22Rv1 (cell line): ENCODE data around the gene PDLIM5.

Experiments
- H3K27ac ChIP-seq: fragments of 450-650 bp; 2 replicates; pipeline ENCODE4 v1.5.1; 2017
- ZFX ChIP-seq: fragments of 450-650 bp; IDR thresholded peaks from 2 replicates; pipeline ENCODE4 v1.6.1; 2017; ENCODE audit warnings: antibody characterized with exemption, borderline replicate concordance
- TF ChIP-seq, protein P1 (sequence below): fragments of 450-650 bp; IDR thresholded peaks from 2 replicates; pipeline ENCODE4 v1.5.1; 2017; ENCODE audit warnings: mild to moderate bottlenecking

Gene PDLIM5

DNA sequence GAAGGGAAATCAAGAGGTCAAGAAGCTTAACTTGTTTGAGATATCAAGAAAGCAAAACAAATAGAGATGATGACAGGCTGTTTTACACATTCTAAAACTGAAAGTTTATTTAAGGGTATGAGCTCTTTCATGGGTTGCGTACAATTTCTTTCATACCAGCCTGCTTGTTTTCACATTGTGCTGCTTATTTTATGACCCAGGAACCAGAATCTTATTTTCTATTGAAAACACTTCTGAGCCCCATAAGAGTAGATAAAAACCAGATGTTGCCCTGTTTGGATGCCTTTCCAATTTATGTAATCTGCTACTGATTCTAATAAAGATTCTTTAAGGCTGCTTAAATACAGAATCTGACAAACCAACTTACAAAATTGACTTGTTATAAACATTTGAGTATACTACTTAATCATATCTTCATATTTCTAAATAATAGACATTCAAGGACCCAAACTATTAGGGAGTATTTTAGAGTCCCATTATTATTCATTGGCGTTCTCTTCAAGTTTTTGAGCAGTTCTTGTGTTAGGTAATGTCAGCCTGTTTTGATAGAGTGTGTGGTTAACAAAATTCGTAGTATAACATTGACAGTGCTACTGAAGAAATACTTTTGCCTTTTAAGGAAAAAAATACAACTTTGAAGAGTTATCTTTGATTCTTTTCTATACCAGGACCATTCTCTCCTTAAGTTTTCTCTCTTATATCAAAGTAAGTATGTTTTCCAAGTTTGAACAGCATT is 74.4 kb downstream of the PDLIM5 start:
- H3K27ac ChIP-seq = no peak overlapping the region
- TF ChIP-seq, protein P1, sequence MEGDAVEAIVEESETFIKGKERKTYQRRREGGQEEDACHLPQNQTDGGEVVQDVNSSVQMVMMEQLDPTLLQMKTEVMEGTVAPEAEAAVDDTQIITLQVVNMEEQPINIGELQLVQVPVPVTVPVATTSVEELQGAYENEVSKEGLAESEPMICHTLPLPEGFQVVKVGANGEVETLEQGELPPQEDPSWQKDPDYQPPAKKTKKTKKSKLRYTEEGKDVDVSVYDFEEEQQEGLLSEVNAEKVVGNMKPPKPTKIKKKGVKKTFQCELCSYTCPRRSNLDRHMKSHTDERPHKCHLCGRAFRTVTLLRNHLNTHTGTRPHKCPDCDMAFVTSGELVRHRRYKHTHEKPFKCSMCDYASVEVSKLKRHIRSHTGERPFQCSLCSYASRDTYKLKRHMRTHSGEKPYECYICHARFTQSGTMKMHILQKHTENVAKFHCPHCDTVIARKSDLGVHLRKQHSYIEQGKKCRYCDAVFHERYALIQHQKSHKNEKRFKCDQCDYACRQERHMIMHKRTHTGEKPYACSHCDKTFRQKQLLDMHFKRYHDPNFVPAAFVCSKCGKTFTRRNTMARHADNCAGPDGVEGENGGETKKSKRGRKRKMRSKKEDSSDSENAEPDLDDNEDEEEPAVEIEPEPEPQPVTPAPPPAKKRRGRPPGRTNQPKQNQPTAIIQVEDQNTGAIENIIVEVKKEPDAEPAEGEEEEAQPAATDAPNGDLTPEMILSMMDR = no peak
- TF ChIP-seq ZFX = no peak

DNA sequence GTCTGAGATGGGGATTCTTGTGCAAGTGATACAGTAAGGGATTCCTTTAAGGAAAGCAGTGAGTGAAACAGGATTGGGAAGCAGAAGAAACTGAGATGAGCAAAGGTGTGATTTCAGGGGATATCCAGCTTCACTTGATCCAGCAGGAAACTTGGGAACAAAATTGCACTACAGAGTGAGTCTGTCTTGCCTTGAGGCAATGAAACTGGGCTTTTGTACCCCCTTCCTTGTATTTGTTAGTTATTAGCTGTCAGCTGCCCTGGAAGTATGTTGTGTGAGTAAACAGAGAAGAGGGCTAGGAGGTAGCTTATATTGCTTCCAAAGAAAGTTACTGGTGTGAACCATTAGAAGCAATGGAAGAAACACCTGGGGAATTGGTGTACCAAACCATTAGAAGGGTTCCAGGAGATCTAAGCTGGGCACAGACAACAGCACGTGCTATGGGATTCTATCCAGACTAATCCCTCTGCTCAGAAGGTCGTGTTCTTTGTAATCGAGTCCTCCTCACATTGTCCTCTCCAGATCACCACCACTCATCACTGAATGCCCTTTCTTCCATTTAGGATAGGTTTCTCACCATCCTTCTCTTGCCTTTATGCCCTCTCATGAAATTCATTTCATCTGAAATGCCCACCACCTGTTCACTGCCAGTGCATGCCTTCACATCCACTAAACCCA is 76.0 kb downstream of the PDLIM5 start:
- H3K27ac ChIP-seq = no peak overlapping the region

DNA sequence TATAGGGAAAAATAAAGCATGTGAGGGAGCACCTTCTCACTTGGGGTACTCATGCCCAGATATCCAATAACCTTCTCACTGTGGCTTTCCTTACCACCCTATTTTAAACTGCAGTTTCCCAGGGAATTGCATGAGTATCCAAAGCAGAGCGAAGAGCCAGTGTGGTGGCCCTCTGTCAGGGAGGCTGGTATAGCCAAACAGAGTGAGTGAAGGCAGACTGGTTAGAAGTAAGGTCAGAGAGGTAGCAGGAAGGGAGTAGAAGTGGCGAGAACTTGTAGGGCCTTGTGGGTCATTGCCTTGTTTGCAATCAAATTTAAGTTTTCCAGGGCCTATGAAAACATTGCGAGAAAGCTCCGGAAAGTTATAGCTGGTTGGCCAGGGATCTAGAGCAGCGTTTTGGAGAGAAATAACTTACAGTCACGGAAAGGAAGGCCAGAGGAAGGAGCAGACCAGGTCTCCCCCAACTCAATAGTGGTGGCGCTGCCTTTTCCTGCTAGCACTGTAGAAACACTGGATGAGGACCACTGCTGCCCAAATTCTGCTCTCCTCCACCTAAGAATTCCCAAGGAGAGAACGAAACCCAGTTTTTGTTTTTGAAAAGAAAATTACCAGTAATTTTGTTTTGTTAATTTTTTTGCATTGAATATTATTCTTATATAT is 77.2 kb downstream of the PDLIM5 start:
- TF ChIP-seq, protein P1 = no peak
- TF ChIP-seq ZFX = no peak
- H3K27ac ChIP-seq = no peak overlapping the region

More for the DNA sequence above, 76.0 kb downstream of the PDLIM5 start:
- no peak for TF ChIP-seq ZFX
- TF ChIP-seq, protein P1 = no peak

DNA sequence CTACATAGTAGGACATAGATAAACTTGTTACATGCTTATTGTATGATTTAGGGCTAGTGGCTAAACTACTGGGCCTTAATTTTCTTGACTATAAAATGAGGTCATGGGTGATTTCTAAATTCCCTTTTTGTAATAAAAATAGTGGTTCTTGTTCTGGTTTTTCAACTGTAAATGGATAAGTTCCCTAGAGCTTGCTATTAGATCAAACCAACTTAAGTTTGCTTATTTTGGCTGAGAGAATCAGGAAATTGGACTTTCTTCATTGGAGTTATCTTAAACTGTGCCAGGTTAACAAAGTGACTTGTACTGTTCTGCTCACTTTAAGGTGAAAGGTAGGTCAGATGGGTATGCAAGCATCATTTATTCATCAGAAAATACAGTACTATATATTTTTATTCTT is 78.3 kb downstream of the PDLIM5 start:
- no peak overlapping the region for H3K27ac ChIP-seq
- TF ChIP-seq, protein P1 = no peak
- TF ChIP-seq ZFX = no peak

DNA sequence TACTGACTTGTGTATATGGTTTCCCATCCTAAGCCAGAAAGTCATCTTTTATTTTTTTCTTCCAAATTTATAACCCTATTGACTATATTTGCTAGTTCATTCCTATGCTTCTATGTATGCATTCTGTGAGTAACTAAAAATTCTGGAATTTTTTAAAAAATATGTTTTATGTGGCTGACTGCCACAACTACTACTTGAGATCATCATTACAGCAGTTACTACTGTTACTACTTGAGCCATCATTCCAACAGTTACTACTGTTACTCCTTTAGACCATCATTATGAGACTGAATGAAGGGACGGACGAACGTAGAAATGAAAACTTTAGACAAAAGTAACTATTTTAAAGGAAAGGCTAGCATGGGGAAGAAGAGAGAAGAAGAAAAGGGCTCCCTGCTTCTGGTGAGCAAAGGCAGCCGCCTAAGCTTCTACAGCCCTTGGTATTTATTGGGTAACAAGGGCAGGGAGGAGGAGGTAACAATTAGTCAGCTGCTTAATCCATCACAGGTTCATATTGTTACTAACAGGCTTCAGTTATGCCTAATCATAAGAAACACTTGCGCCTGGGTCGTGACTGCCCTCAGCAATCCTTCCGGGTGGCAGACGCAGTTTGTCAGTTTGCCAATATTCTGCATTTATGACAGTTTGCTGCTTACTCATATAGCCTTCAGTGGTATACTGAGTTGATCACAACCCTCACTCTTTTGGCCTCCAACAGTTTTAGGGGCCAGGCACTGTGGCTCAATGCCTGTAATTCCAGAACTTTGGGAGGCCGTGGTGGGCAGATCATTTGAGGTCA is 80.4 kb downstream of the PDLIM5 start:
- no peak overlapping the region for H3K27ac ChIP-seq
- no peak for TF ChIP-seq ZFX
- TF ChIP-seq, protein P1 = no peak

DNA sequence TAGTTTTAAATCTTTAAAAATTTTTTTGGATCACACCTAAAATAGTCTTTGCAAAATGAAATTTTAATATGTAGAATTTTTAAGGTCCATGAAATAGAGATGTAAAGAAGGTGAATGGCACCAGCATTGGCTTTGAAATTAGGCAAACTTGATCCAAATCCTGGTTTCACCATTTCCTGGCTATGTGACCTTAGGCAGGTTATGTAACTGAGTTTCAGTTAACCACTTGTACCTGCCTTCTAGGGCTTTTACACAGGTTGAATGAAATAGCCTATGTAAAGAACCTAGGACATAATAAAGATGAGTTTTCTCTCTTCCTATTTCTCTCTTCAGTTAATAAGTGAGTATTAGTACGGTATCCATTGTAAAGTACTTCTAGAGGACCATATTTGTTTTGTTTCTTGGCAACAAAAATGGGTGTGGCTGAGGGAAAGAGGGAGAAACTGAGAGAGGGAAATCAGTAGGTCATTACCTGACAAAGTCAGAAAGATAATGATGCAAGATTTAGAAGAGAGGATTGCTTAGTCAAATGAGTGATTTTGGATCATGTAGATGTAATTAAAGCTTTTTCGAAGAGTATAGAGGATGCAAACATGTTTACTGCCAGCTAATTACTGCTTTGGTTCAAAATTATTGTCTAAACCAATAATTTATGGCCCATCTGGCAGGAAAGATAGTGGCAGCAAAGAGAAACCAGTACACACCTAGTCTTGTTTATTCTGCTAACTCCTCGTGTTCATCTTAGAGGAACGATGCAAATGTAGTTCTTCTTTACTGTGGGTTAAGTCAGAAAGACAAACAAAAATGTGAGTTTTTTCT is 81.9 kb downstream of the PDLIM5 start:
- H3K27ac ChIP-seq = no peak overlapping the region
- TF ChIP-seq, protein P1 = no peak
- TF ChIP-seq ZFX = no peak
